K562 (cell line): ENCODE measurements around the gene ERAL1. TPM values are rescaled to one million over a fixed set of nuclear protein-coding genes. Genes with fewer than 3 reads are reported as not detected.
A peak's percentile ranks its signal among the peaks of the same experiment; 100 is the strongest.

ENCODE experiments used
- CBFA2T2 ChIP-seq: fragments of 450-650 bp; conservative IDR thresholded peaks from 2 replicates; pipeline ENCODE4 v1.6.1; 2017; ENCODE audit warnings: mild to moderate bottlenecking
- GABPB2 ChIP-seq: fragments of 250-450 bp; sonication (Bioruptor Pico); conservative IDR thresholded peaks from 2 replicates; pipeline ENCODE4 v1.5.1; 2021; ENCODE audit warnings: mild to moderate bottlenecking
- GATA2 ChIP-seq: sonication (generic); formaldehyde crosslinking; IDR thresholded peaks from 2 replicates; pipeline ENCODE4 v1.4.0; 2020; ENCODE audit warnings: mild to moderate bottlenecking, missing genetic modification reagents
- HNRNPUL1 ChIP-seq: fragments of 200-400 bp; formaldehyde crosslinking; IDR thresholded peaks from 2 replicates; pipeline ENCODE4 v1.6.1; 2017; ENCODE audit warnings: low read length
- KHSRP ChIP-seq: fragments of 450-650 bp; IDR thresholded peaks from 2 replicates; pipeline ENCODE4 v1.6.1; 2017
- MAFF ChIP-seq: IDR thresholded peaks from 2 replicates; pipeline ENCODE4 v1.6.1; 2012; ENCODE audit warnings: low read length, improper control_type of control experiment
- MED1 ChIP-seq: sonication (generic); formaldehyde crosslinking; IDR thresholded peaks from 2 replicates; pipeline ENCODE4 v1.8.1; 2023; ENCODE audit warnings: missing genetic modification reagents, borderline replicate concordance
- NR2C1 ChIP-seq, 2 experiments: fragments of 450-650 bp; IDR thresholded peaks; 2 replicates each; pipeline ENCODE4 v1.6.1; 2017; ENCODE audit warnings: mild to moderate bottlenecking in 2 of 2, antibody characterized with exemption in 1 of 2, inconsistent platforms in 1 of 2, missing compliant biosample characterization in 1 of 2, missing genetic modification characterization in 1 of 2
- RAD51 ChIP-seq: fragments of 450-650 bp; IDR thresholded peaks from 2 replicates; pipeline ENCODE4 v1.7.1; 2016; ENCODE audit warnings: low read depth, mild to moderate bottlenecking, borderline replicate concordance
- SIX5 ChIP-seq, 2 experiments: IDR thresholded peaks; 2 replicates each; pipeline ENCODE4 v1.6.1; 2011; ENCODE audit warnings: low read length in 2 of 2, borderline replicate concordance in 1 of 2, low read depth in 1 of 2, mild to moderate bottlenecking in 1 of 2, moderate library complexity in 1 of 2; ENCODE audit not compliant: insufficient read depth in 1 of 2
- SNIP1 ChIP-seq: fragments of 450-650 bp; IDR thresholded peaks from 2 replicates; pipeline ENCODE4 v1.7.1; 2017; ENCODE audit warnings: low read depth, mild to moderate bottlenecking
- SP1 ChIP-seq: sonication (generic); formaldehyde crosslinking; IDR thresholded peaks from 2 replicates; pipeline ENCODE4 v1.8.1; 2022; ENCODE audit warnings: mild to moderate bottlenecking, missing genetic modification reagents
- STAT5B ChIP-seq: fragments of 250-450 bp; sonication (Bioruptor Pico); IDR thresholded peaks from 2 replicates; pipeline ENCODE4 v1.8.0; 2021; ENCODE audit warnings: mild to moderate bottlenecking, inconsistent platforms
- XRCC5 ChIP-seq: fragments of 200-400 bp; formaldehyde crosslinking; IDR thresholded peaks from 2 replicates; pipeline ENCODE4 v1.6.1; 2017; ENCODE audit warnings: low read depth, mild to moderate bottlenecking, low read length
- ZNF184 ChIP-seq: sonication (generic); formaldehyde crosslinking; IDR thresholded peaks from 2 replicates; pipeline ENCODE4 v1.5.0; 2020; ENCODE audit warnings: missing genetic modification reagents
- ZNF57 ChIP-seq: fragments of 450-650 bp; formaldehyde crosslinking; IDR thresholded peaks from 2 replicates; pipeline ENCODE4 v1.4.0; 2020; ENCODE audit warnings: mild to moderate bottlenecking, moderate library complexity
- ZNF583 ChIP-seq: fragments of 250-450 bp; sonication (Bioruptor Pico); IDR thresholded peaks from 2 replicates; pipeline ENCODE4 v1.4.0; 2020
- ZNF780A ChIP-seq: fragments of 250-450 bp; sonication (Bioruptor Pico); IDR thresholded peaks from 2 replicates; pipeline ENCODE4 v1.5.0; 2021; ENCODE audit warnings: mild to moderate bottlenecking
- polyA plus RNA-seq, 8 experiments: library from polyadenylated mRNA; depleted of rRNA in 4 of 8; stranded (reverse) in 5 of 8; unstranded in 3 of 8; fragments of >200 nt; fragmentation: Nextera tagmentation in 2 of 8; fragmentation: Illumina TruSeq in 1 of 8; extraction: Ambion mirVana in 2 of 8; extraction: Trizol in 1 of 8; gene quantifications; 2 replicates each; pipeline versions ENCODE4 v1.2.1 to v1.2.3, GENCODE V29; 2011 to 2014; ENCODE audit warnings: inconsistent platforms in 1 of 8, missing spikeins in 1 of 8
- total RNA-seq, 7 experiments: library from RNA; depleted of rRNA in 6 of 7; stranded (reverse); fragments of >200 nt in 6 of 7; fragmentation: Illumina TruSeq in 2 of 7; extraction: Trizol in 2 of 7; gene quantifications; 2 replicates each; pipeline versions ENCODE4 v1.2.1 to v1.2.3, GENCODE V29; 2011 to 2021; ENCODE audit warnings: low replicate concordance in 1 of 7
- TF ChIP-seq, protein P1 (sequence below), 2 experiments: fragments of 450-650 bp; conservative IDR thresholded peaks; 2 replicates each; pipeline ENCODE4 v1.6.1; 2017; ENCODE audit warnings: mild to moderate bottlenecking in 2 of 2, moderate library complexity in 2 of 2
- TF ChIP-seq, protein P2 (sequence below): fragments of 450-650 bp; IDR thresholded peaks from one replicate; pipeline ENCODE4 v1.6.1; 2018; ENCODE audit warnings: mild to moderate bottlenecking, moderate library complexity; ENCODE audit not compliant: partially characterized antibody
- TF ChIP-seq, protein P3 (sequence below): sonication (generic); formaldehyde crosslinking; IDR thresholded peaks from 2 replicates; pipeline ENCODE4 v1.8.1; 2023; ENCODE audit warnings: mild to moderate bottlenecking, missing genetic modification reagents
- TF ChIP-seq, protein P4 (sequence below): fragments of 450-650 bp; formaldehyde crosslinking; IDR thresholded peaks from 2 replicates; pipeline ENCODE4 v1.4.0; 2020; ENCODE audit warnings: mild to moderate bottlenecking, moderate library complexity

ERAL1 gene
- total and polyA plus RNA-seq, 9 of the 15 experiments (the other 6 are each of a cell fraction or from before 2014, with no cell fraction given), result 37.5 to 351 (median 106) TPM

DNA sequence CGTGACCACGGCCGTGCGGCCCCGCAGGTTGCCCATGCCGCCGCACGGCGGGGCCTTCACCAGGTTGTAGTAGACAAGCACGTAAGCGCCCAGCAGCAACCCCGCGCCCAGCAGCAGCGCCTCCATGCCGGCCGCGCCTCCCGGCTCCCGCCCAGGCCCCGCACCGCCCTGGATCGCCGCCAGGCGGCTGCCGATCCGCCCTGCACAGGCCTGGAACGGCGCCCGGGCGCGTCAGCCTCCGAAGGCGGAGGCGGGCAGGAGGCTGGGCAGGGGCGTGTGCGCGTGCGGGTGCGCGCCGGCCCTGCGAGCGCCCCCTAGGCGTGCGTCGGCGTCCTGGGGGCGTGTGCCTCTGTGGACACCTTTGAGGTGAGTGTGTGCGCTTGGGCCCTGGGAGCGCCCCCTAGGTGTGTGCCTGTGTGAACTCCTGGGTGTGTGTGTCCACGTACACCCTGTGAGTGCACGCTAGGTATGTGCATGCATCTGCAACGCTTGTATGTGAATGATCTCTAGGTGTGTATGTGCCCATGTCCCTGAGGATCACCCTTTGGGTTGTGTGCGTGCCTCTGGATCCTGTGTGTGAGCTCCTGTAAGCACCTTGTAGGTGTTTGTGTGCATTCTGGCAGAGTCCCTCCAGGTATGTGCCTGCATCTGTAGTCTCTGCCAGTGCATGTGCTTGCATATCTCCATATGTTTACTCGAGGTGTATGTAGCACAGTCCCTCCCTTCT, 48.2 kb downstream of the ERAL1 start, which contains the start of gene DHRS13 (continued):
- TF ChIP-seq SP1 (CRISPR knock-in tag) (peak; percentile 88), KHSRP (no peak), CBFA2T2 (no peak), MAFF (no peak), HNRNPUL1 (0 out of 2 replicates have a peak, but pooled peaks have one; percentile 53), GATA2 (no peak), SIX5 (IDR thresholded peaks at IDR 0.05; ENCODE audit: borderline replicate concordance in 1 of 2, insufficient read depth in 1 of 2, low read depth in 1 of 2, low read length in 2 of 2) (no peak), STAT5B (CRISPR knock-in tag) (no peak), NR2C1 (IDR thresholded peaks at IDR 0.05) (no peak), NR2C1 (tag; IDR thresholded peaks at IDR 0.05) (no peak), ZNF780A (CRISPR knock-in tag) (no peak), XRCC5 (peak; percentile 98), SNIP1 (no peak), ZNF583 (CRISPR knock-in tag) (peak; percentile 43; the same call in 1 of the 2 replicates), GABPB2 (no peak), ZNF57 (CRISPR knock-in tag) (no peak), ZNF184 (no peak), MED1 (0 out of 2 replicates have a peak, but pooled peaks have one; percentile 91), RAD51 (no peak)
- TF ChIP-seq, protein P1, sequence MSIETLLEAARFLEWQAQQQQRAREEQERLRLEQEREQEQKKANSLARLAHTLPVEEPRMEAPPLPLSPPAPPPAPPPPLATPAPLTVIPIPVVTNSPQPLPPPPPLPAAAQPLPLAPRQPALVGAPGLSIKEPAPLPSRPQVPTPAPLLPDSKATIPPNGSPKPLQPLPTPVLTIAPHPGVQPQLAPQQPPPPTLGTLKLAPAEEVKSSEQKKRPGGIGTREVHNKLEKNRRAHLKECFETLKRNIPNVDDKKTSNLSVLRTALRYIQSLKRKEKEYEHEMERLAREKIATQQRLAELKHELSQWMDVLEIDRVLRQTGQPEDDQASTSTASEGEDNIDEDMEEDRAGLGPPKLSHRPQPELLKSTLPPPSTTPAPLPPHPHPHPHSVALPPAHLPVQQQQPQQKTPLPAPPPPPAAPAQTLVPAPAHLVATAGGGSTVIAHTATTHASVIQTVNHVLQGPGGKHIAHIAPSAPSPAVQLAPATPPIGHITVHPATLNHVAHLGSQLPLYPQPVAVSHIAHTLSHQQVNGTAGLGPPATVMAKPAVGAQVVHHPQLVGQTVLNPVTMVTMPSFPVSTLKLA (conservative IDR thresholded peaks at IDR 0.05), result peak; percentile 83 to 94
- TF ChIP-seq, protein P2, sequence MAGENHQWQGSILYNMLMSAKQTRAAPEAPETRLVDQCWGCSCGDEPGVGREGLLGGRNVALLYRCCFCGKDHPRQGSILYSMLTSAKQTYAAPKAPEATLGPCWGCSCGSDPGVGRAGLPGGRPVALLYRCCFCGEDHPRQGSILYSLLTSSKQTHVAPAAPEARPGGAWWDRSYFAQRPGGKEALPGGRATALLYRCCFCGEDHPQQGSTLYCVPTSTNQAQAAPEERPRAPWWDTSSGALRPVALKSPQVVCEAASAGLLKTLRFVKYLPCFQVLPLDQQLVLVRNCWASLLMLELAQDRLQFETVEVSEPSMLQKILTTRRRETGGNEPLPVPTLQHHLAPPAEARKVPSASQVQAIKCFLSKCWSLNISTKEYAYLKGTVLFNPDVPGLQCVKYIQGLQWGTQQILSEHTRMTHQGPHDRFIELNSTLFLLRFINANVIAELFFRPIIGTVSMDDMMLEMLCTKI, result no peak
- TF ChIP-seq, protein P3, sequence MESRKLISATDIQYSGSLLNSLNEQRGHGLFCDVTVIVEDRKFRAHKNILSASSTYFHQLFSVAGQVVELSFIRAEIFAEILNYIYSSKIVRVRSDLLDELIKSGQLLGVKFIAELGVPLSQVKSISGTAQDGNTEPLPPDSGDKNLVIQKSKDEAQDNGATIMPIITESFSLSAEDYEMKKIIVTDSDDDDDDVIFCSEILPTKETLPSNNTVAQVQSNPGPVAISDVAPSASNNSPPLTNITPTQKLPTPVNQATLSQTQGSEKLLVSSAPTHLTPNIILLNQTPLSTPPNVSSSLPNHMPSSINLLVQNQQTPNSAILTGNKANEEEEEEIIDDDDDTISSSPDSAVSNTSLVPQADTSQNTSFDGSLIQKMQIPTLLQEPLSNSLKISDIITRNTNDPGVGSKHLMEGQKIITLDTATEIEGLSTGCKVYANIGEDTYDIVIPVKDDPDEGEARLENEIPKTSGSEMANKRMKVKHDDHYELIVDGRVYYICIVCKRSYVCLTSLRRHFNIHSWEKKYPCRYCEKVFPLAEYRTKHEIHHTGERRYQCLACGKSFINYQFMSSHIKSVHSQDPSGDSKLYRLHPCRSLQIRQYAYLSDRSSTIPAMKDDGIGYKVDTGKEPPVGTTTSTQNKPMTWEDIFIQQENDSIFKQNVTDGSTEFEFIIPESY (CRISPR knock-in tag), result peak; percentile 84
- TF ChIP-seq, protein P4, sequence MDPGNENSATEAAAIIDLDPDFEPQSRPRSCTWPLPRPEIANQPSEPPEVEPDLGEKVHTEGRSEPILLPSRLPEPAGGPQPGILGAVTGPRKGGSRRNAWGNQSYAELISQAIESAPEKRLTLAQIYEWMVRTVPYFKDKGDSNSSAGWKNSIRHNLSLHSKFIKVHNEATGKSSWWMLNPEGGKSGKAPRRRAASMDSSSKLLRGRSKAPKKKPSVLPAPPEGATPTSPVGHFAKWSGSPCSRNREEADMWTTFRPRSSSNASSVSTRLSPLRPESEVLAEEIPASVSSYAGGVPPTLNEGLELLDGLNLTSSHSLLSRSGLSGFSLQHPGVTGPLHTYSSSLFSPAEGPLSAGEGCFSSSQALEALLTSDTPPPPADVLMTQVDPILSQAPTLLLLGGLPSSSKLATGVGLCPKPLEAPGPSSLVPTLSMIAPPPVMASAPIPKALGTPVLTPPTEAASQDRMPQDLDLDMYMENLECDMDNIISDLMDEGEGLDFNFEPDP (CRISPR knock-in tag), result no peak
